CD4-positive, CD25-positive, alpha-beta regulatory T cell (primary cell): Measurements from ENCODE around the gene RASL11A. TPM values are rescaled to one million over a fixed set of nuclear protein-coding genes. Genes with fewer than 3 reads are reported as not detected.
"Not testable (repeated sequence)": the region's sequence is repeated elsewhere in the genome, so short reads cannot be mapped to it uniquely, and the experiment has no call there.

Experiments
- ATAC-seq, 2 donors: fragments of 150-1000 bp; cut with Tn5 transposase; one replicate each; pipeline ENCODE4 v1.10.0; 2021; ENCODE audit warnings: low read depth in 2 of 2, moderate number of reproducible peaks in 2 of 2, moderate library complexity in 1 of 2
- DNase-seq, 3 donors: peaks; one replicate each; pipeline versions ENCODE4 v3.0.0 to v3.0.0-alpha.2; 2012 to 2022; ENCODE audit warnings: mixed read lengths in 1 of 3
- H3K27ac ChIP-seq: one replicate; pipeline ENCODE4 v1.7.0; 2013; ENCODE audit warnings: mild to moderate bottlenecking, low read length; ENCODE audit not compliant: insufficient read depth, poor library complexity, severe bottlenecking
- H3K27me3 ChIP-seq: one replicate; pipeline ENCODE4 v1.7.0; 2013; ENCODE audit warnings: low read length; ENCODE audit not compliant: control insufficient read depth, insufficient read depth
- H3K36me3 ChIP-seq: one replicate; pipeline ENCODE4 v1.7.0; 2013; ENCODE audit warnings: mild to moderate bottlenecking, low read length, moderate library complexity; ENCODE audit not compliant: control insufficient read depth, insufficient read depth
- H3K4me1 ChIP-seq: 2 replicates; pipeline ENCODE4 v1.7.0; 2013; ENCODE audit warnings: mild to moderate bottlenecking, low read length; ENCODE audit not compliant: insufficient read depth, control insufficient read depth, poor library complexity, severe bottlenecking
- H3K4me3 ChIP-seq: one replicate; pipeline ENCODE4 v1.7.0; 2013; ENCODE audit warnings: low read depth, mild to moderate bottlenecking, low read length, moderate library complexity
- H3K9me3 ChIP-seq, 2 experiments: 1 replicate in 1 of 2; 2 replicates in 1 of 2; pipeline ENCODE4 v1.7.0; 2013; ENCODE audit warnings: low read length in 2 of 2, mild to moderate bottlenecking in 1 of 2, moderate library complexity in 1 of 2; ENCODE audit not compliant: control insufficient read depth in 2 of 2
- H3K27ac Mint-ChIP-seq, 3 donors: one replicate each; pipeline ENCODE4 v1.8.0; 2020 to 2022; ENCODE audit warnings: mild to moderate bottlenecking in 3 of 3, mixed read lengths in 3 of 3, moderate library complexity in 2 of 3
- H3K27me3 Mint-ChIP-seq: one replicate; pipeline ENCODE4 v1.8.0; 2022; ENCODE audit warnings: mild to moderate bottlenecking, mixed read lengths
- H3K36me3 Mint-ChIP-seq: one replicate; pipeline ENCODE4 v1.8.0; 2020; ENCODE audit warnings: mixed read lengths
- H3K4me1 Mint-ChIP-seq, 4 donors: one replicate each; pipeline ENCODE4 v1.8.0; 2020 to 2022; ENCODE audit warnings: mixed read lengths in 4 of 4, mild to moderate bottlenecking in 1 of 4
- H3K4me3 Mint-ChIP-seq, 4 donors: one replicate each; pipeline ENCODE4 v1.8.0; 2020 to 2022; ENCODE audit warnings: mild to moderate bottlenecking in 4 of 4, mixed read lengths in 4 of 4, moderate library complexity in 3 of 4
- H3K9me3 Mint-ChIP-seq, 7 donors: one replicate each; pipeline ENCODE4 v1.8.0; 2020 to 2022; ENCODE audit warnings: mixed read lengths in 7 of 7, mild to moderate bottlenecking in 3 of 7, moderate library complexity in 2 of 7
- polyA plus RNA-seq, 4 donors: library from polyadenylated mRNA; unstranded; fragments of 300-500 nt; fragmentation: Illumina TruSeq; gene quantifications; one replicate each; pipeline ENCODE4 v1.2.3, GENCODE V29; 2021
- total RNA-seq: library from RNA; stranded (reverse); gene quantifications from one replicate; pipeline ENCODE4 v1.2.3, GENCODE V29; 2022

RASL11A gene
- total and polyA plus RNA-seq, 5 donors from 2014 or later = 0.25 to 2.9 (median 0.55) TPM; not detected in 1

- Histone ChIP-seq H3K27me3 (peaks cover under 1% of the 10 kb centered on the region), H3K27ac (no peak overlapping the region), H3K9me3 (no peaks in the 10 kb centered on the region), H3K4me1 (peaks cover 5% of the 10 kb centered on the region), H3K4me3 (peak overlapping the region; percentile 22), H3K36me3 (no peaks in the 10 kb centered on the region)
- H3K36me3 Mint-ChIP-seq = no peaks in the 10 kb centered on the region
- H3K4me3 Mint-ChIP-seq = peak overlapping the region in 2 of 4 donors; percentile 44 to 84
- no peak for ATAC-seq
- peaks cover 11% of the 10 kb centered on the region for H3K27me3 Mint-ChIP-seq
- DNase-seq = no peak
- peaks cover 0 to 2% (median 0%) of the 10 kb centered on the region in 7 donors for H3K9me3 Mint-ChIP-seq
- H3K27ac Mint-ChIP-seq = peak overlapping the region in 2 of 3 donors; percentile 10 to 81
- peaks cover 6 to 25% (median 11%) of the 10 kb centered on the region in 4 donors for H3K4me1 Mint-ChIP-seq
Observed at GRCh38 chr13:27293076-27293691, 22.6 kb downstream of the RASL11A start.

- Mint-ChIP-seq H3K9me3 (peaks cover 0 to 2% (median 0%) of the 10 kb centered on the region in 7 donors), H3K27ac (peak overlapping the region; percentile 39 to 96 (median 81)), H3K36me3 (no peaks in the 10 kb centered on the region), H3K4me1 (peaks cover 6 to 25% (median 11%) of the 10 kb centered on the region in 4 donors), H3K27me3 (peaks cover 11% of the 10 kb centered on the region), H3K4me3 (peak overlapping the region in 2 of 4 donors; percentile 26 to 84)
- no peak overlapping the region for H3K27ac ChIP-seq
- H3K4me1 ChIP-seq = peaks cover 5% of the 10 kb centered on the region
- no peaks in the 10 kb centered on the region for H3K36me3 ChIP-seq
- ATAC-seq (peak; percentile 72), DNase-seq (peak in 1 of 3 donors; percentile 26)
- no peaks in the 10 kb centered on the region for H3K9me3 ChIP-seq
- H3K4me3 ChIP-seq = peak overlapping the region; percentile 22
- H3K27me3 ChIP-seq = peaks cover 4% of the 10 kb centered on the region
Observed at GRCh38 chr13:27293873-27294515, 23.4 kb downstream of the RASL11A start.

DNA sequence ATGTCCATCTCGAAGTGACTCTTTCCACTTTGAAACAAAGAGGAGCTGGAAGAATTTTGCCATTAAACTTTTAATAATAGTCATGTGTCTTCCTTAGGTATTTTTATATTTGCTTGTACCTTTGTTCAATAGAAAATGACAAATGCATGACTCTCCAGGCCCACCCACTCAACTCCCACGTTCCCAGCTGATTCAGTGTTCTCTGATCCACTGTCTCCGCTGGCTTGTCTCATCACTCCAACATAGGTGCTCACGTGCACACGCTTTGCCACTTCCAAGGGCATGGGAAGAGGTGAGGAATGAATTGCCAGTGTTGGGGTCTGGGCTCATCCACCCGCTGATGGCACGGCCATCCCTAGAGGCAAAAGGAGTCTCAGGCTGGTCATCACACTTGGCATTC lies 24.5 kb downstream of the RASL11A start:
- peaks cover 0 to 2% (median 0%) of the 10 kb centered on the region in 7 donors for H3K9me3 Mint-ChIP-seq
- peaks cover 6 to 25% (median 11%) of the 10 kb centered on the region in 4 donors for H3K4me1 Mint-ChIP-seq
- H3K4me1 ChIP-seq = peaks cover 5% of the 10 kb centered on the region
- H3K27ac ChIP-seq = no peak overlapping the region
- H3K27ac Mint-ChIP-seq = peak overlapping the region in 2 of 3 donors; percentile 17 to 39
- DNase-seq (no peak), ATAC-seq (no peak)
- H3K27me3 ChIP-seq = peaks cover 7% of the 10 kb centered on the region
- no peak overlapping the region for H3K4me3 Mint-ChIP-seq
- no peaks in the 10 kb centered on the region for H3K36me3 Mint-ChIP-seq
- H3K4me3 ChIP-seq = no peak overlapping the region
- H3K9me3 ChIP-seq = no peaks in the 10 kb centered on the region
- peaks cover 18% of the 10 kb centered on the region for H3K27me3 Mint-ChIP-seq
- H3K36me3 ChIP-seq = no peaks in the 10 kb centered on the region

DNA sequence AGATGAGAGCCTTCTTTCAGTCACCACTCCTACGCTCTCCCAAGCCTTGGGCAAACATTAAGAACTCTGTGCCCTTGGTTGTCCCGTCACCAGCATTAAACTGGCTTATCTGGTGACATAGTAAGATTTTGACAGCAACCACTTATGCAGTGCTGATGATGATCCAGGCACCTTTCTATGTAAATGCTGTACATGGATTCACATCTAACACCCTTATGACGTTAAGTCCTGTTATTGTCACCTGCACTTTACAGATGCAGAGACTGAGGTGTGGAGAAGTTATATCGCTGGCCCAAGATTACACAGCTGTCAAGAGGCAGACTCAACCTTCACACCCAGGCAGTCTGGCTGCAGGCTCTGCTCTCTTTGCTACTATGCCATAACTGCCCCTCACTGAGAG lies 25.0 kb downstream of the RASL11A start:
- H3K4me3 ChIP-seq = no peak overlapping the region
- no peak for ATAC-seq
- H3K27me3 ChIP-seq = peaks cover 9% of the 10 kb centered on the region
- no peak overlapping the region for H3K27ac ChIP-seq
- no peaks in the 10 kb centered on the region for H3K36me3 ChIP-seq
- H3K9me3 Mint-ChIP-seq = peaks cover 0 to 2% (median 0%) of the 10 kb centered on the region in 7 donors
- no peak overlapping the region for H3K27ac Mint-ChIP-seq
- H3K36me3 Mint-ChIP-seq = no peaks in the 10 kb centered on the region
- DNase-seq = no peak
- peaks cover 6 to 25% (median 11%) of the 10 kb centered on the region in 4 donors for H3K4me1 Mint-ChIP-seq
- no peak overlapping the region for H3K4me3 Mint-ChIP-seq
- peaks cover 18% of the 10 kb centered on the region for H3K27me3 Mint-ChIP-seq
- no peaks in the 10 kb centered on the region for H3K9me3 ChIP-seq
- peaks cover 5% of the 10 kb centered on the region for H3K4me1 ChIP-seq

DNA sequence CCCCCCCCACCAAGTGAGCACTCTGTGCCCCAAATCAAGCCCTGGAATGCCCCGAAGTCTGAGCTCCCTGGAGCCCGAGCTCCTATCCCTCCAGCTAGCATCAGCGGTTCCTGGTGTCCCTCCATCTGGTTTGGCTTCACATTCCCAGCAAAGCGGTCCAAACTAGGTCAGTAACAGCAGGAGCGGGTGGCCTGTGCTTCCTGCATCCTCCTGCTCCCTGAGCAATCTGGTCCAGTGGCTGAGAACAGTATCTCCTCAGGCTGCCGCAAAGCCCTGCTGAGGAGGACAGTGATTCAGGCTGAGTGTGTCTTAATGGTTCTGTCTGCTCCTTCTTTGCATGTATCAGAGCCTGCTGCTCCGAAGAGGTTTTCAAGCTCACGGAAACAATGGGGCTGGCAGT lies 25.9 kb downstream of the RASL11A start:
- Histone ChIP-seq H3K9me3 (no peaks in the 10 kb centered on the region), H3K36me3 (no peaks in the 10 kb centered on the region), H3K27ac (no peak overlapping the region), H3K4me1 (peaks cover 5% of the 10 kb centered on the region), H3K27me3 (peaks cover 9% of the 10 kb centered on the region), H3K4me3 (no peak overlapping the region)
- no peaks in the 10 kb centered on the region for H3K36me3 Mint-ChIP-seq
- H3K4me3 Mint-ChIP-seq = no peak overlapping the region
- DNase-seq (no peak), ATAC-seq (no peak)
- peaks cover 6 to 25% (median 11%) of the 10 kb centered on the region in 4 donors for H3K4me1 Mint-ChIP-seq
- H3K27me3 Mint-ChIP-seq = peaks cover 18% of the 10 kb centered on the region
- peaks cover 0 to 2% (median 0%) of the 10 kb centered on the region in 7 donors for H3K9me3 Mint-ChIP-seq
- peak overlapping the region in 1 of 3 donors; percentile 57 for H3K27ac Mint-ChIP-seq

- Histone ChIP-seq H3K4me1 (no peaks in the 10 kb centered on the region), H3K9me3 (no peaks in the 10 kb centered on the region), H3K27ac (no peak overlapping the region), H3K36me3 (no peaks in the 10 kb centered on the region), H3K4me3 (no peak overlapping the region), H3K27me3 (peaks cover 13% of the 10 kb centered on the region)
- no peak for DNase-seq
- H3K4me1 Mint-ChIP-seq = peaks cover 9 to 24% (median 13%) of the 10 kb centered on the region in 4 donors
- H3K36me3 Mint-ChIP-seq = no peaks in the 10 kb centered on the region
- ATAC-seq = no peak
- H3K27ac Mint-ChIP-seq = no peak overlapping the region
- H3K27me3 Mint-ChIP-seq = peaks cover 18% of the 10 kb centered on the region
- H3K9me3 Mint-ChIP-seq = peaks cover 0 to 7% (median 1%) of the 10 kb centered on the region in 7 donors
- H3K4me3 Mint-ChIP-seq = no peak overlapping the region
Observed at GRCh38 chr13:27298849-27299248, 28.2 kb downstream of the RASL11A start.

- H3K4me1 ChIP-seq, H3K4me3 ChIP-seq, DNase-seq, ATAC-seq, H3K36me3 ChIP-seq, H3K9me3 Mint-ChIP-seq, H3K27ac ChIP-seq, H3K36me3 Mint-ChIP-seq, H3K4me3 Mint-ChIP-seq, H3K27ac Mint-ChIP-seq, H3K9me3 ChIP-seq: not testable (repeated sequence)
- H3K27me3 Mint-ChIP-seq = peaks cover 18% of the 10 kb centered on the region
- H3K27me3 ChIP-seq = peaks cover 13% of the 10 kb centered on the region
- peaks cover 5 to 10% (median 6%) of the 10 kb centered on the region in 4 donors for H3K4me1 Mint-ChIP-seq
Observed at GRCh38 chr13:27300406-27300805, 29.8 kb downstream of the RASL11A start.
